ENCODE measurements around the gene CTSK.
"Not testable (repeated sequence)": the region's sequence is repeated elsewhere in the genome, so short reads cannot be mapped to it uniquely, and the experiment has no call there.

Gene CTSK

GRCh38 chr1:150808121-150808520 is at the start of gene CTSK:
CTSK (minus strand) TSS chr1:150808260; CDS start chr1:150806805, 1,455 bp downstream.
- DNase-seq (ENCODE audit: low read depth, low spot score), result no peak

GRCh38 chr1:150852734-150853133 is 44.7 kb upstream of the CTSK start:
- DNase-seq (ENCODE audit: low read depth, low spot score), result not testable (repeated sequence)

- DNase-seq (ENCODE audit: low read depth, low spot score), result not testable (repeated sequence)
Measured at GRCh38 chr1:150850801-150851362, 42.8 kb upstream of the CTSK start.

GRCh38 chr1:150846473-150847146 is 38.5 kb upstream of the CTSK start:
- DNase-seq (ENCODE audit: low read depth, low spot score), result no peak

GRCh38 chr1:150843474-150843873 is 35.4 kb upstream of the CTSK start:
- DNase-seq (ENCODE audit: low read depth, low spot score), result no peak

- no peak for DNase-seq (ENCODE audit: low read depth, low spot score)
Measured at GRCh38 chr1:150842964-150843363, 34.9 kb upstream of the CTSK start.

GRCh38 chr1:150842343-150842742 is 34.3 kb upstream of the CTSK start:
- no peak for DNase-seq (ENCODE audit: low read depth, low spot score)

GRCh38 chr1:150841626-150842025 is 33.6 kb upstream of the CTSK start:
- no peak for DNase-seq (ENCODE audit: low read depth, low spot score)

GRCh38 chr1:150840850-150841249 is 32.8 kb upstream of the CTSK start:
- DNase-seq (ENCODE audit: low read depth, low spot score), result not testable (repeated sequence)

GRCh38 chr1:150836129-150836773 is 28.2 kb upstream of the CTSK start:
- DNase-seq (ENCODE audit: low read depth, low spot score), result no peak

- not testable (repeated sequence) for DNase-seq (ENCODE audit: low read depth, low spot score)
Measured at GRCh38 chr1:150833961-150834360, 25.9 kb upstream of the CTSK start.

- DNase-seq (ENCODE audit: low read depth, low spot score), result no peak
Measured at GRCh38 chr1:150832597-150832996, 24.5 kb upstream of the CTSK start.

GRCh38 chr1:150829751-150830150 is 21.7 kb upstream of the CTSK start:
- no peak for DNase-seq (ENCODE audit: low read depth, low spot score)

- no peak for DNase-seq (ENCODE audit: low read depth, low spot score)
Measured at GRCh38 chr1:150826299-150826698, 18.2 kb upstream of the CTSK start.

GRCh38 chr1:150820730-150821512 is 12.9 kb upstream of the CTSK start:
- no peak for DNase-seq (ENCODE audit: low read depth, low spot score)

GRCh38 chr1:150815871-150816270 is 7.8 kb upstream of the CTSK start:
- no peak for DNase-seq (ENCODE audit: low read depth, low spot score)

- no peak for DNase-seq (ENCODE audit: low read depth, low spot score)
Measured at GRCh38 chr1:150813028-150813707, 5.1 kb upstream of the CTSK start.

GRCh38 chr1:150810958-150811659 is 3.0 kb upstream of the CTSK start:
- DNase-seq (ENCODE audit: low read depth, low spot score), result no peak

GRCh38 chr1:150809651-150810050 is 1.6 kb upstream of the CTSK start:
- no peak for DNase-seq (ENCODE audit: low read depth, low spot score)

- no peak for DNase-seq (ENCODE audit: low read depth, low spot score)
Measured at GRCh38 chr1:150808846-150809245, 786 bp upstream of the CTSK start.
